Chondrocyte (in vitro differentiated cells): Measurements from ENCODE around the gene HAVCR2. TPM values are rescaled to one million over a fixed set of nuclear protein-coding genes. Genes with fewer than 3 reads are reported as not detected.

Source experiments
- DNase-seq: peaks from one replicate; pipeline ENCODE4 v3.0.0; 2021; ENCODE audit warnings: mixed read lengths, low spot score
- H3K27ac Mint-ChIP-seq: one replicate; pipeline ENCODE4 v1.8.0; 2021; ENCODE audit warnings: mild to moderate bottlenecking, moderate library complexity, mixed read lengths; ENCODE audit not compliant: unreplicated experiment
- H3K27me3 Mint-ChIP-seq: 2 replicates; pipeline ENCODE4 v1.8.0; 2021; ENCODE audit warnings: low read depth, mixed read lengths
- H3K36me3 Mint-ChIP-seq: 2 replicates; pipeline ENCODE4 v1.8.0; 2021; ENCODE audit warnings: low read depth, mixed read lengths
- H3K4me1 Mint-ChIP-seq: 2 replicates; pipeline ENCODE4 v1.8.0; 2021; ENCODE audit warnings: low read depth, mild to moderate bottlenecking, mixed read lengths
- H3K4me3 Mint-ChIP-seq: one replicate; pipeline ENCODE4 v1.8.0; 2021; ENCODE audit warnings: mild to moderate bottlenecking, moderate library complexity, mixed read lengths; ENCODE audit not compliant: unreplicated experiment
- H3K9me3 Mint-ChIP-seq: 2 replicates; pipeline ENCODE4 v1.8.0; 2021; ENCODE audit warnings: low read depth, mixed read lengths
- CTCF ChIP-seq: fragments of 200-600 bp; sonication (generic); IDR thresholded peaks from 2 replicates; pipeline ENCODE4 v1.5.0; 2021; ENCODE audit warnings: antibody characterized with exemption, mild to moderate bottlenecking, moderate library complexity
- total RNA-seq: library from RNA; stranded (reverse); gene quantifications from 3 replicates; pipeline ENCODE4 v1.2.1, GENCODE V29; 2021

HAVCR2 gene
- total RNA-seq, 1 donor from 2014 or later = 0.35 TPM

DNA sequence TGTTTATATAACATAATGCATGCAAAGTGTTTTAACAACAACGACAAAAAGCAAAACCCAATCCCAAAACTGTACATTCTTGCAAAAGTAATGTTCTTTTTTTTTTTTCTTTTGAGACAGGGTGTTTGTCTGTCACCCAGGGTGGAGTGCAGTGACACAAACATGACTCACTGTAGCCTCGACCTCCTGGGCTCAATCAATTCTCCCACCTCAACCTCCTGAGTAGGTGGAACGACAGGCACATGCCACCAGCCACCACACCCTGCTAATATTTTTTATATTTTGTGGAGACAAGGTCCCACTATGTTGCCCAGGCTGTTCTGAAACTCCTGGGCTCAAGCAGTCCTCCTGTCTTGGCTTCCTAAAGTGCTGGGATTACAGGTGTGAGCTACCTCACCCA, 36.3 kb downstream of the HAVCR2 start:
- no peak for TF ChIP-seq CTCF
- H3K9me3 Mint-ChIP-seq = no peaks in the 10 kb centered on the region
- no peaks in the 10 kb centered on the region for H3K36me3 Mint-ChIP-seq
- peaks cover 11% of the 10 kb centered on the region for H3K4me1 Mint-ChIP-seq
- no peak overlapping the region for H3K4me3 Mint-ChIP-seq
- H3K27me3 Mint-ChIP-seq = peaks cover 4% of the 10 kb centered on the region
- no peak overlapping the region for H3K27ac Mint-ChIP-seq
- no peak for DNase-seq

DNA sequence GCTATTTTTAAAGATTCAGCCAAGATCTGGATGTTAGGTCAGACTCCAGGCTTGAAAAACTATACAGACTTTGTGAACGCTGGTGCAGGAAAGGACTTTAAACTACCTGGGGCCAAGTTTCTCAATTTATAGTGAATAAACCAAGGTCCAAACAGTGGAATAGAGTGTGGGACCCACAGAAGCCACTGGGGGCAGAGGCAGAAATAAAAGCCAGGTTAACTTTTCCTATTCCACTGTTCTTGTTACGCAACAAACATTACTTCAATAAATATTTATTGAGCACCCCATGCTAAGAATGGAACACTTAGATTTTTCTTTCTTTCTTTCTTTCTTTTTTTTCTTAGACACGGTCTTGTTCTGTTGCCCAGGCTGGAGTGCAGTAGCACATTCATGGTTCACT, 38.9 kb downstream of the HAVCR2 start:
- Mint-ChIP-seq H3K36me3 (no peaks in the 10 kb centered on the region), H3K4me1 (no peaks in the 10 kb centered on the region), H3K27ac (no peak overlapping the region), H3K4me3 (no peak overlapping the region), H3K27me3 (peaks cover 2% of the 10 kb centered on the region), H3K9me3 (no peaks in the 10 kb centered on the region)
- no peak for DNase-seq
- peak; percentile 19 for TF ChIP-seq CTCF

GRCh38 chr5:157068785-157069184, 40.1 kb downstream of the HAVCR2 start:
- Mint-ChIP-seq H3K9me3 (no peaks in the 10 kb centered on the region), H3K27me3 (peaks cover 2% of the 10 kb centered on the region), H3K4me3 (no peak overlapping the region), H3K36me3 (no peaks in the 10 kb centered on the region), H3K27ac (no peak overlapping the region), H3K4me1 (no peaks in the 10 kb centered on the region)
- no peak for DNase-seq
- no peak for TF ChIP-seq CTCF

- Mint-ChIP-seq H3K4me3 (no peak overlapping the region), H3K36me3 (no peaks in the 10 kb centered on the region), H3K4me1 (no peaks in the 10 kb centered on the region), H3K27ac (no peak overlapping the region), H3K27me3 (peaks cover 2% of the 10 kb centered on the region), H3K9me3 (no peaks in the 10 kb centered on the region)
- no peak for DNase-seq
- TF ChIP-seq CTCF = no peak
Measured at GRCh38 chr5:157068339-157068738, 40.5 kb downstream of the HAVCR2 start.

- Mint-ChIP-seq H3K9me3 (no peaks in the 10 kb centered on the region), H3K27ac (no peak overlapping the region), H3K4me1 (no peaks in the 10 kb centered on the region), H3K27me3 (peaks cover 2% of the 10 kb centered on the region), H3K36me3 (no peaks in the 10 kb centered on the region), H3K4me3 (no peak overlapping the region)
- no peak for DNase-seq
- TF ChIP-seq CTCF = no peak
Measured at GRCh38 chr5:157067005-157067404, 41.8 kb downstream of the HAVCR2 start.
